HEK293 (cell line): ENCODE results near the gene FNDC11.

Experiments used
- BCL6B ChIP-seq: fragments of 450-650 bp; formaldehyde crosslinking; IDR thresholded peaks from 2 replicates; pipeline ENCODE4 v1.5.1; 2017; ENCODE audit warnings: missing biosample characterization, missing genetic modification characterization
- GLI2 ChIP-seq: fragments of 450-650 bp; formaldehyde crosslinking; IDR thresholded peaks from 2 replicates; pipeline ENCODE4; 2017; ENCODE audit warnings: missing biosample characterization, missing genetic modification characterization, low read depth, borderline replicate concordance
- GLI4 ChIP-seq: fragments of 450-650 bp; formaldehyde crosslinking; IDR thresholded peaks from 2 replicates; pipeline ENCODE4 v1.5.1; 2016; ENCODE audit warnings: missing biosample characterization, missing genetic modification characterization
- GLIS1 ChIP-seq: fragments of 450-650 bp; formaldehyde crosslinking; IDR thresholded peaks from 2 replicates; pipeline ENCODE4 v1.5.1; 2016; ENCODE audit warnings: missing biosample characterization, missing genetic modification characterization
- GLIS2 ChIP-seq: fragments of 450-650 bp; formaldehyde crosslinking; IDR thresholded peaks from 2 replicates; pipeline ENCODE4 v1.5.1; 2016; ENCODE audit warnings: missing biosample characterization, missing genetic modification characterization
- PRDM1 ChIP-seq: fragments of 450-650 bp; formaldehyde crosslinking; IDR thresholded peaks from 2 replicates; pipeline ENCODE4; 2016; ENCODE audit warnings: missing biosample characterization, missing genetic modification characterization
- SALL2 ChIP-seq: fragments of 450-650 bp; formaldehyde crosslinking; IDR thresholded peaks from 2 replicates; pipeline ENCODE4 v1.5.0; 2017; ENCODE audit warnings: missing biosample characterization, mild to moderate bottlenecking, missing genetic modification characterization, borderline replicate concordance
- WT1 ChIP-seq: fragments of 450-650 bp; formaldehyde crosslinking; IDR thresholded peaks from 2 replicates; pipeline ENCODE4 v1.5.1; 2016; ENCODE audit warnings: missing biosample characterization, missing genetic modification characterization
- ZBTB11 ChIP-seq: fragments of 450-650 bp; formaldehyde crosslinking; conservative IDR thresholded peaks from 2 replicates; pipeline ENCODE4 v1.5.1; 2016; ENCODE audit warnings: low read depth, missing biosample characterization, missing genetic modification characterization
- ZBTB44 ChIP-seq: fragments of 450-650 bp; IDR thresholded peaks from 2 replicates; pipeline ENCODE4 v1.5.1; 2018; ENCODE audit warnings: missing biosample characterization, mild to moderate bottlenecking, missing genetic modification characterization
- ZFP3 ChIP-seq: fragments of 450-650 bp; formaldehyde crosslinking; IDR thresholded peaks from 2 replicates; pipeline ENCODE4 v1.5.1; 2016; ENCODE audit warnings: low read depth, missing biosample characterization, missing genetic modification characterization
- ZIC2 ChIP-seq: fragments of 450-650 bp; formaldehyde crosslinking; IDR thresholded peaks from 2 replicates; pipeline ENCODE4 v1.5.1; 2016; ENCODE audit warnings: missing biosample characterization, missing genetic modification characterization
- ZNF133 ChIP-seq: fragments of 450-650 bp; formaldehyde crosslinking; IDR thresholded peaks from 2 replicates; pipeline ENCODE4 v1.5.1; 2016; ENCODE audit warnings: missing biosample characterization, missing genetic modification characterization
- ZNF174 ChIP-seq: fragments of 450-650 bp; formaldehyde crosslinking; IDR thresholded peaks from 2 replicates; pipeline ENCODE4 v1.5.0; 2017; ENCODE audit warnings: missing biosample characterization, mild to moderate bottlenecking, missing genetic modification characterization
- ZNF23 ChIP-seq: fragments of 450-650 bp; formaldehyde crosslinking; IDR thresholded peaks from 2 replicates; pipeline ENCODE4 v1.5.1; 2016; ENCODE audit warnings: missing biosample characterization, missing genetic modification characterization, borderline replicate concordance
- ZNF239 ChIP-seq: fragments of 450-650 bp; formaldehyde crosslinking; IDR thresholded peaks from 2 replicates; pipeline ENCODE4 v1.5.1; 2016; ENCODE audit warnings: missing biosample characterization, missing genetic modification characterization
- ZNF292 ChIP-seq: fragments of 450-650 bp; formaldehyde crosslinking; IDR thresholded peaks from 2 replicates; pipeline ENCODE4 v1.5.1; 2016; ENCODE audit warnings: low read depth, missing biosample characterization, missing genetic modification characterization, borderline replicate concordance
- ZNF341 ChIP-seq: fragments of 450-650 bp; formaldehyde crosslinking; IDR thresholded peaks from 2 replicates; pipeline ENCODE4; 2016; ENCODE audit warnings: low read depth, missing biosample characterization, missing genetic modification characterization
- ZNF416 ChIP-seq: fragments of 450-650 bp; formaldehyde crosslinking; IDR thresholded peaks from 2 replicates; pipeline ENCODE4 v1.5.1; 2016; ENCODE audit warnings: missing biosample characterization, missing genetic modification characterization
- ZNF433 ChIP-seq: fragments of 450-650 bp; formaldehyde crosslinking; IDR thresholded peaks from 2 replicates; pipeline ENCODE4 v1.5.1; 2016; ENCODE audit warnings: missing biosample characterization, missing genetic modification characterization, low read depth
- ZNF549 ChIP-seq: fragments of 450-650 bp; IDR thresholded peaks from 2 replicates; pipeline ENCODE4 v1.5.1; 2018; ENCODE audit warnings: missing biosample characterization, missing genetic modification characterization, mild to moderate bottlenecking, inconsistent platforms, moderate library complexity
- ZNF561 ChIP-seq: fragments of 450-650 bp; IDR thresholded peaks from 2 replicates; pipeline ENCODE4 v1.5.1; 2018; ENCODE audit warnings: missing biosample characterization, missing genetic modification characterization, borderline replicate concordance
- ZNF626 ChIP-seq: fragments of 450-650 bp; sonication (Bioruptor Pico); formaldehyde crosslinking; IDR thresholded peaks from 2 replicates; pipeline ENCODE4 v1.5.1; 2018; ENCODE audit warnings: missing biosample characterization, missing genetic modification characterization, inconsistent platforms
- ZNF629 ChIP-seq: fragments of 450-650 bp; formaldehyde crosslinking; IDR thresholded peaks from 2 replicates; pipeline ENCODE4 v1.5.1; 2017; ENCODE audit warnings: missing biosample characterization, missing genetic modification characterization
- ZNF654 ChIP-seq: fragments of 450-650 bp; formaldehyde crosslinking; IDR thresholded peaks from 2 replicates; pipeline ENCODE4 v1.5.1; 2016; ENCODE audit warnings: low read depth, missing biosample characterization, missing genetic modification characterization
- ZNF791 ChIP-seq: fragments of 450-650 bp; formaldehyde crosslinking; IDR thresholded peaks from 2 replicates; pipeline ENCODE4 v1.5.1; 2016; ENCODE audit warnings: missing biosample characterization, missing genetic modification characterization
- ZXDB ChIP-seq: fragments of 450-650 bp; formaldehyde crosslinking; IDR thresholded peaks from 2 replicates; pipeline ENCODE4 v1.5.1; 2016; ENCODE audit warnings: missing biosample characterization, missing genetic modification characterization
- TF ChIP-seq, protein P1 (sequence below): IDR thresholded peaks from 2 replicates; pipeline ENCODE4 v1.6.1; 2011; ENCODE audit warnings: mild to moderate bottlenecking, low read depth, low read length, borderline replicate concordance
- TF ChIP-seq, protein P2 (sequence below): fragments of 450-650 bp; formaldehyde crosslinking; IDR thresholded peaks from 2 replicates; pipeline ENCODE4 v1.5.1; 2016; ENCODE audit warnings: missing biosample characterization, missing genetic modification characterization
- TF ChIP-seq, protein P3 (sequence below): fragments of 450-650 bp; formaldehyde crosslinking; IDR thresholded peaks from 2 replicates; pipeline ENCODE4 v1.5.1; 2016; ENCODE audit warnings: missing biosample characterization, missing genetic modification characterization

FNDC11 gene

DNA sequence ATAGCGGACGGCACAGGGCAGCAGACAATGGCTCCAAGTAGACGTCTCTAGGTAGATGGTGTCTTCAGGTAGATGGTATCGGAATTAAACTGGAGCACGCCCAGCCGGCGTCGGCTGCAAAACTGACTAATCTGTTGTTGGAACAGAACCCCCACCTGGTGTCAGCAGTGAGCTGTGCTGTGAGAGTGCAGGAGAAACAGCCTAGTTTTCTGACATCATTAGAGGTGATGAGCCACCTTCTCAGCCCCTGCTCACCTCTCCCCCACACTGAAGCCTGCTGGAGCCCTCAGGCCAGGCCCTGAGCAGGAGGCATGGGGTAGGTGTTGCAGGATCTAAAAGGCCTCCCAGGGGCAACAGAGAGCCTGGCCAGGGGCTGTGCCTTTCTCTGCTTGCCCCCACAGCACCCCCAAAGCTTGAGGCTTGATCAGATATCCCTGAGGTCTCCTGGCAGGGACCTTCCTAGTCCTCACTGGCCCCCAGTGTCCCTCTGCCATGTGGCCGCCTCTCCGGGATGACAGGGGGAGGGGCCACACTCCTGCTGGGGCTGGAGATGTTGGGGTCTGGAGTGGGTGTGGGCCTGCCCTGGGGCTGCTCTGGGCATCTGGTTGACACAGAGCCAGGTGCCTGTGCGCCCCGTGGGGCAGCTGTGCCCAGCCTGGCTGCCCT lies 27.0 kb downstream of the FNDC11 start (continued):
- TF ChIP-seq ZBTB44 (tag by site-specific recombination) (no peak), ZNF561 (tag by site-specific recombination) (peak; percentile 58; the same call in 1 of the 2 replicates), PRDM1 (tag by site-specific recombination) (0 out of 2 replicates have a peak, but pooled peaks have one; percentile 25), ZNF549 (no peak), ZNF239 (tag by site-specific recombination) (no peak), ZNF23 (no peak), ZNF629 (tag by site-specific recombination) (0 out of 2 replicates have a peak, but pooled peaks have one; percentile 28), ZNF341 (no peak), ZNF433 (no peak), GLIS2 (0 out of 2 replicates have a peak, but pooled peaks have one; percentile 33), BCL6B (tag by site-specific recombination) (no peak), ZNF174 (no peak), GLI4 (tag by site-specific recombination) (no peak), GLIS1 (tag by site-specific recombination) (peak; percentile 92), WT1 (tag by site-specific recombination) (no peak), ZNF292 (no peak), ZNF791 (no peak), GLI2 (tag by site-specific recombination) (no peak), ZIC2 (tag by site-specific recombination) (peak; percentile 61), ZXDB (tag by site-specific recombination) (no peak), ZFP3 (tag by site-specific recombination) (no peak), ZBTB11 (tag by site-specific recombination) (no peak), ZNF654 (tag by site-specific recombination) (peak; percentile 75), ZNF133 (no peak), ZNF416 (tag by site-specific recombination) (no peak), SALL2 (tag by site-specific recombination) (no peak), ZNF626 (tag by site-specific recombination) (no peak)
- TF ChIP-seq, protein P1, sequence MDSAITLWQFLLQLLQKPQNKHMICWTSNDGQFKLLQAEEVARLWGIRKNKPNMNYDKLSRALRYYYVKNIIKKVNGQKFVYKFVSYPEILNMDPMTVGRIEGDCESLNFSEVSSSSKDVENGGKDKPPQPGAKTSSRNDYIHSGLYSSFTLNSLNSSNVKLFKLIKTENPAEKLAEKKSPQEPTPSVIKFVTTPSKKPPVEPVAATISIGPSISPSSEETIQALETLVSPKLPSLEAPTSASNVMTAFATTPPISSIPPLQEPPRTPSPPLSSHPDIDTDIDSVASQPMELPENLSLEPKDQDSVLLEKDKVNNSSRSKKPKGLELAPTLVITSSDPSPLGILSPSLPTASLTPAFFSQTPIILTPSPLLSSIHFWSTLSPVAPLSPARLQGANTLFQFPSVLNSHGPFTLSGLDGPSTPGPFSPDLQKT = no peak
- TF ChIP-seq, protein P2, sequence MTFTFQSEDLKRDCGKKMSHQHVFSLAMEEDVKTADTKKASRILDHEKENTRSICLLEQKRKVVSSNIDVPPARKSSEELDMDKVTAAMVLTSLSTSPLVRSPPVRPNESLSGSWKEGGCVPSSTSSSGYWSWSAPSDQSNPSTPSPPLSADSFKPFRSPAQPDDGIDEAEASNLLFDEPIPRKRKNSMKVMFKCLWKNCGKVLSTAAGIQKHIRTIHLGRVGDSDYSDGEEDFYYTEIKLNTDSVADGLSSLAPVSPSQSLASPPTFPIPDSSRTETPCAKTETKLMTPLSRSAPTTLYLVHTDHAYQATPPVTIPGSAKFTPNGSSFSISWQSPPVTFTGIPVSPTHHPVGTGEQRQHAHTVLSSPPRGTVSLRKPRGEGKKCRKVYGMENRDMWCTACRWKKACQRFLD (tag by site-specific recombination) = no peak
- TF ChIP-seq, protein P3, sequence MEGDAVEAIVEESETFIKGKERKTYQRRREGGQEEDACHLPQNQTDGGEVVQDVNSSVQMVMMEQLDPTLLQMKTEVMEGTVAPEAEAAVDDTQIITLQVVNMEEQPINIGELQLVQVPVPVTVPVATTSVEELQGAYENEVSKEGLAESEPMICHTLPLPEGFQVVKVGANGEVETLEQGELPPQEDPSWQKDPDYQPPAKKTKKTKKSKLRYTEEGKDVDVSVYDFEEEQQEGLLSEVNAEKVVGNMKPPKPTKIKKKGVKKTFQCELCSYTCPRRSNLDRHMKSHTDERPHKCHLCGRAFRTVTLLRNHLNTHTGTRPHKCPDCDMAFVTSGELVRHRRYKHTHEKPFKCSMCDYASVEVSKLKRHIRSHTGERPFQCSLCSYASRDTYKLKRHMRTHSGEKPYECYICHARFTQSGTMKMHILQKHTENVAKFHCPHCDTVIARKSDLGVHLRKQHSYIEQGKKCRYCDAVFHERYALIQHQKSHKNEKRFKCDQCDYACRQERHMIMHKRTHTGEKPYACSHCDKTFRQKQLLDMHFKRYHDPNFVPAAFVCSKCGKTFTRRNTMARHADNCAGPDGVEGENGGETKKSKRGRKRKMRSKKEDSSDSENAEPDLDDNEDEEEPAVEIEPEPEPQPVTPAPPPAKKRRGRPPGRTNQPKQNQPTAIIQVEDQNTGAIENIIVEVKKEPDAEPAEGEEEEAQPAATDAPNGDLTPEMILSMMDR (tag by site-specific recombination) = peak; percentile 68; the same call in 1 of the 2 replicates
